GM12892 (cell line): Measurements from ENCODE around the gene HNRNPL.

Source experiments
- POLR2A ChIP-seq: IDR thresholded peaks from 2 replicates; pipeline ENCODE4 v1.6.1; 2011; ENCODE audit warnings: low read depth, low read length, control low read depth
- POLR2AphosphoS5 ChIP-seq: IDR thresholded peaks from 2 replicates; pipeline ENCODE4 v1.6.1; 2011; ENCODE audit warnings: low read depth, low read length, control low read depth
- TAF1 ChIP-seq: IDR thresholded peaks from 2 replicates; pipeline ENCODE4 v1.6.1; 2011; ENCODE audit warnings: low read depth, mild to moderate bottlenecking, control low read depth, low read length, borderline replicate concordance

DNA sequence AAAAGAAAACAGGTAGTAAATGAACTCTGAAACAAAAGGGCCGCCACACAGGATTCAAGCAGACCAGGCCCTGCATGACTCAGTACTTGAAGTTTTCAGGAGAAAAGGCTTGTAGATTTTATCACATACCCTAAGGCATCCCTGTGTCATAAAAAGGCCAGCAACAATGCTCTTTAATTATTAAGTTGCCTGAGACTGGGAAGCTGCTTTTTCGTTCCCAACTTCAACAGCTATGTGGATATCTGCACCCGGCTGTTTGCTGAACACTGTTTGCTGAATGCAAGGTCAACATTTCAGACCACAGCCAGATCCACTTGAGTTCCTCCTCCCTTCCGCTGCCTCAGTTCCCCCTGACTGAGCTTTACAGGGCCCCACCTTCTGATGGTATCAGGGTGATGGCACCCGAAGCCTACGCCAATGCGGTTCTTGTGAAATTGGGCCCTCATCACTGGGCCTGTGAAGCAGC, 12.1 kb downstream of the HNRNPL start:
- no peak for TF ChIP-seq TAF1
- no peak for TF ChIP-seq POLR2A
- TF ChIP-seq POLR2AphosphoS5: no peak; the same call in 1 of the 2 replicates
